Esophagus squamous epithelium (tissue), 4 donors: ENCODE data around the gene RAB44.

Experiments used
- CTCF ChIP-seq, 6 experiments: fragments of 450-650 bp in 4 of 6; fragments of 200-600 bp in 2 of 6; sonication (generic) in 2 of 6; IDR thresholded peaks; one replicate each; pipeline ENCODE4 v1.5.1; 2016 to 2019; ENCODE audit warnings: antibody characterized with exemption in 6 of 6, mild to moderate bottlenecking in 4 of 6, moderate library complexity in 4 of 6
- POLR2A ChIP-seq, 4 donors: fragments of 450-650 bp; IDR thresholded peaks; one replicate each; pipeline ENCODE4 v1.6.1; 2017; ENCODE audit warnings: antibody characterized with exemption in 4 of 4, mild to moderate bottlenecking in 4 of 4, moderate library complexity in 3 of 4

- no peak for TF ChIP-seq CTCF (IDR thresholded peaks at IDR 0.05)
- TF ChIP-seq POLR2A (IDR thresholded peaks at IDR 0.05), result no peak
These were observed 31.5 kb downstream of the RAB44 start for GRCh38 chr6:36729161-36729524.
